ENCODE results near the gene DEFB113.

DEFB113 gene

GRCh38 chr6:49933526-49933925 is 35.9 kb downstream of the DEFB113 start:
- H4K20me1 ChIP-seq (ENCODE audit: insufficient read depth, low read length, poor library complexity, severe bottlenecking) = no peaks in the 10 kb centered on the region
- H3K79me2 ChIP-seq (ENCODE audit: insufficient read depth, low read length) = no peaks in the 10 kb centered on the region
- H3K9ac ChIP-seq (ENCODE audit: low read depth, low read length, poor library complexity, severe bottlenecking) = no peak overlapping the region
- H3K4me1 ChIP-seq (ENCODE audit: insufficient read depth, low read length, poor library complexity, severe bottlenecking) = no peaks in the 10 kb centered on the region
- H3K36me3 ChIP-seq (ENCODE audit: insufficient read depth, low read length) = no peaks in the 10 kb centered on the region
- H3K9me3 ChIP-seq (ENCODE audit: insufficient read depth, low read depth, low read length) = no peaks in the 10 kb centered on the region
- no peak overlapping the region for H3K4me3 ChIP-seq (ENCODE audit: low read length, poor library complexity, severe bottlenecking)
- no peak overlapping the region for H2AFZ ChIP-seq (ENCODE audit: low read length)
- no peaks in the 10 kb centered on the region for H3K27me3 ChIP-seq (ENCODE audit: insufficient read depth, low read length, poor library complexity, severe bottlenecking)
- no peak overlapping the region for H3K4me2 ChIP-seq (ENCODE audit: low read depth, low read length, poor library complexity, severe bottlenecking)
- H3F3A ChIP-seq (ENCODE audit: low read depth) = no peaks in the 10 kb centered on the region
- no peak for TF ChIP-seq EZH2phosphoT487 (IDR thresholded peaks at IDR 0.05; ENCODE audit: borderline replicate concordance)
- TF ChIP-seq CTCF (conservative IDR thresholded peaks at IDR 0.05; ENCODE audit: low read length) = no peak
- no peaks in the 10 kb centered on the region for H3K9me2 ChIP-seq (replicated peaks; ENCODE audit: low read depth, low read length)

- no peaks in the 10 kb centered on the region for H3K4me1 ChIP-seq (ENCODE audit: insufficient read depth, low read length, poor library complexity, severe bottlenecking)
- no peaks in the 10 kb centered on the region for H3K9me2 ChIP-seq (replicated peaks; ENCODE audit: low read depth, low read length)
- TF ChIP-seq EZH2phosphoT487 (IDR thresholded peaks at IDR 0.05; ENCODE audit: borderline replicate concordance) = no peak
- TF ChIP-seq CTCF (conservative IDR thresholded peaks at IDR 0.05; ENCODE audit: low read length) = no peak
- H3F3A ChIP-seq (ENCODE audit: low read depth) = no peaks in the 10 kb centered on the region
- H3K36me3 ChIP-seq (ENCODE audit: insufficient read depth, low read length) = no peaks in the 10 kb centered on the region
- H2AFZ ChIP-seq (ENCODE audit: low read length) = no peak overlapping the region
- H3K9ac ChIP-seq (ENCODE audit: low read depth, low read length, poor library complexity, severe bottlenecking) = no peak overlapping the region
- H4K20me1 ChIP-seq (ENCODE audit: insufficient read depth, low read length, poor library complexity, severe bottlenecking) = no peaks in the 10 kb centered on the region
- no peaks in the 10 kb centered on the region for H3K9me3 ChIP-seq (ENCODE audit: insufficient read depth, low read depth, low read length)
- H3K4me3 ChIP-seq (ENCODE audit: low read length, poor library complexity, severe bottlenecking) = no peak overlapping the region
- H3K27me3 ChIP-seq (ENCODE audit: insufficient read depth, low read length, poor library complexity, severe bottlenecking) = no peaks in the 10 kb centered on the region
- H3K4me2 ChIP-seq (ENCODE audit: low read depth, low read length, poor library complexity, severe bottlenecking) = no peak overlapping the region
- no peaks in the 10 kb centered on the region for H3K79me2 ChIP-seq (ENCODE audit: insufficient read depth, low read length)
These were observed 40.1 kb downstream of the DEFB113 start for GRCh38 chr6:49929340-49929739.

GRCh38 chr6:49923826-49924225 is 45.6 kb downstream of the DEFB113 start:
- no peaks in the 10 kb centered on the region for H3K4me1 ChIP-seq (ENCODE audit: insufficient read depth, low read length, poor library complexity, severe bottlenecking)
- H3K79me2 ChIP-seq (ENCODE audit: insufficient read depth, low read length) = no peaks in the 10 kb centered on the region
- TF ChIP-seq CTCF (conservative IDR thresholded peaks at IDR 0.05; ENCODE audit: low read length) (no peak), EZH2phosphoT487 (IDR thresholded peaks at IDR 0.05; ENCODE audit: borderline replicate concordance) (no peak)
- H4K20me1 ChIP-seq (ENCODE audit: insufficient read depth, low read length, poor library complexity, severe bottlenecking) = no peaks in the 10 kb centered on the region
- H3K9ac ChIP-seq (ENCODE audit: low read depth, low read length, poor library complexity, severe bottlenecking) = no peak overlapping the region
- no peak overlapping the region for H2AFZ ChIP-seq (ENCODE audit: low read length)
- H3K4me2 ChIP-seq (ENCODE audit: low read depth, low read length, poor library complexity, severe bottlenecking) = no peak overlapping the region
- no peaks in the 10 kb centered on the region for H3K9me3 ChIP-seq (ENCODE audit: insufficient read depth, low read depth, low read length)
- no peaks in the 10 kb centered on the region for H3K36me3 ChIP-seq (ENCODE audit: insufficient read depth, low read length)
- H3K4me3 ChIP-seq (ENCODE audit: low read length, poor library complexity, severe bottlenecking) = no peak overlapping the region
- H3K9me2 ChIP-seq (replicated peaks; ENCODE audit: low read depth, low read length) = no peaks in the 10 kb centered on the region
- H3K27me3 ChIP-seq (ENCODE audit: insufficient read depth, low read length, poor library complexity, severe bottlenecking) = no peaks in the 10 kb centered on the region
- H3F3A ChIP-seq (ENCODE audit: low read depth) = no peaks in the 10 kb centered on the region

All from Loucy (cell line).